CD4-positive, alpha-beta T cell (primary cell): ENCODE data around the gene ROR1. TPM values are rescaled to one million over a fixed set of nuclear protein-coding genes. Genes with fewer than 3 reads are reported as not detected.

Source experiments
- ATAC-seq: fragments of 200-7000 bp; cut with Tn5 transposase; one replicate; pipeline ENCODE4 v1.10.0; 2022; ENCODE audit warnings: mild to moderate bottlenecking; ENCODE audit not compliant: poor library complexity
- CTCF ChIA-PET: fragments of 350-600 bp; sonication (Branson Sonifier 250); formaldehyde crosslinking; loops from one replicate; lab custom pipeline; 2021; ENCODE audit warnings: antibody characterized with exemption, inconsistent platforms; lab: Charles Lee
- POLR2A ChIA-PET: fragments of 350-600 bp; sonication (Branson Sonifier 250); formaldehyde crosslinking; loops from one replicate; lab custom pipeline; 2021; ENCODE audit warnings: antibody characterized with exemption, inconsistent platforms; lab: Charles Lee
- DNase-seq, 14 experiments: peaks; one replicate each; pipeline ENCODE4 v3.0.0-alpha.2; 2013 to 2020; ENCODE audit warnings: mixed read lengths in 2 of 14
- H3K27ac ChIP-seq, 2 donors: one replicate each; pipeline versions ENCODE4 v1.5.1 to v1.7.0; 2013; ENCODE audit warnings: low read length in 2 of 2, low read depth in 1 of 2, mild to moderate bottlenecking in 1 of 2
- H3K27me3 ChIP-seq, 2 experiments: 1 replicate in 1 of 2; 2 replicates in 1 of 2; pipeline versions ENCODE4 v1.6.1 to v1.7.0; 2013; ENCODE audit warnings: low read length in 2 of 2, control low read depth in 1 of 2, mild to moderate bottlenecking in 1 of 2, moderate library complexity in 1 of 2; ENCODE audit not compliant: insufficient read depth in 2 of 2, control insufficient read depth in 1 of 2
- H3K36me3 ChIP-seq: one replicate; pipeline ENCODE4 v1.6.1; 2013; ENCODE audit warnings: low read length, control low read depth; ENCODE audit not compliant: insufficient read depth
- H3K4me1 ChIP-seq: one replicate; pipeline ENCODE4 v1.6.1; 2013; ENCODE audit warnings: low read length, control low read depth; ENCODE audit not compliant: insufficient read depth
- H3K4me3 ChIP-seq: one replicate; pipeline ENCODE4 v1.5.1; 2013; ENCODE audit warnings: mild to moderate bottlenecking, low read length, moderate library complexity
- H3K9me3 ChIP-seq, 2 experiments: 1 replicate in 1 of 2; 2 replicates in 1 of 2; pipeline versions ENCODE4 v1.6.1 to v1.7.0; 2013; ENCODE audit warnings: low read length in 2 of 2, mild to moderate bottlenecking in 2 of 2, control low read depth in 1 of 2, moderate library complexity in 1 of 2; ENCODE audit not compliant: control insufficient read depth in 1 of 2, insufficient read depth in 1 of 2
- H3K27ac Mint-ChIP-seq: one replicate; pipeline ENCODE4 v1.8.0; 2020; ENCODE audit warnings: mixed read lengths
- H3K27me3 Mint-ChIP-seq: one replicate; pipeline ENCODE4 v1.8.0; 2021; ENCODE audit warnings: mixed read lengths
- H3K36me3 Mint-ChIP-seq: one replicate; pipeline ENCODE4 v1.8.0; 2021; ENCODE audit warnings: low read depth, mixed read lengths
- H3K4me1 Mint-ChIP-seq: one replicate; pipeline ENCODE4 v1.8.0; 2021; ENCODE audit warnings: low read depth, mixed read lengths
- H3K4me3 Mint-ChIP-seq: one replicate; pipeline ENCODE4 v1.8.0; 2020; ENCODE audit warnings: mild to moderate bottlenecking, mixed read lengths
- H3K9me3 Mint-ChIP-seq: one replicate; pipeline ENCODE4 v1.8.0; 2020; ENCODE audit warnings: mixed read lengths
- intact Hi-C, 2 experiments: fragments of 100-400 bp; cut with DNase I in 1 of 2; cut with micrococcal nuclease in 1 of 2; formaldehyde crosslinking; loops; one replicate each; pipeline versions ENCODE4 v1.15.1 to v1.9.0; 2023 to 2025; cut with DNase I, micrococcal nuclease
- total RNA-seq, 174 experiments: library from RNA in 2 of 174; stranded (reverse) in 2 of 174; gene quantifications; one replicate each; pipeline ENCODE4 v1.2.3 and lab custom pipeline; 2021 to 2026
- TF ChIP-seq, protein P1 (sequence below): fragments of 200-600 bp; IDR thresholded peaks from one replicate; pipeline ENCODE4 v1.8.0; 2022; ENCODE audit warnings: antibody characterized with exemption, mild to moderate bottlenecking

ROR1 gene
- total RNA-seq, 2 experiments from 2014 or later: not detected

DNA sequence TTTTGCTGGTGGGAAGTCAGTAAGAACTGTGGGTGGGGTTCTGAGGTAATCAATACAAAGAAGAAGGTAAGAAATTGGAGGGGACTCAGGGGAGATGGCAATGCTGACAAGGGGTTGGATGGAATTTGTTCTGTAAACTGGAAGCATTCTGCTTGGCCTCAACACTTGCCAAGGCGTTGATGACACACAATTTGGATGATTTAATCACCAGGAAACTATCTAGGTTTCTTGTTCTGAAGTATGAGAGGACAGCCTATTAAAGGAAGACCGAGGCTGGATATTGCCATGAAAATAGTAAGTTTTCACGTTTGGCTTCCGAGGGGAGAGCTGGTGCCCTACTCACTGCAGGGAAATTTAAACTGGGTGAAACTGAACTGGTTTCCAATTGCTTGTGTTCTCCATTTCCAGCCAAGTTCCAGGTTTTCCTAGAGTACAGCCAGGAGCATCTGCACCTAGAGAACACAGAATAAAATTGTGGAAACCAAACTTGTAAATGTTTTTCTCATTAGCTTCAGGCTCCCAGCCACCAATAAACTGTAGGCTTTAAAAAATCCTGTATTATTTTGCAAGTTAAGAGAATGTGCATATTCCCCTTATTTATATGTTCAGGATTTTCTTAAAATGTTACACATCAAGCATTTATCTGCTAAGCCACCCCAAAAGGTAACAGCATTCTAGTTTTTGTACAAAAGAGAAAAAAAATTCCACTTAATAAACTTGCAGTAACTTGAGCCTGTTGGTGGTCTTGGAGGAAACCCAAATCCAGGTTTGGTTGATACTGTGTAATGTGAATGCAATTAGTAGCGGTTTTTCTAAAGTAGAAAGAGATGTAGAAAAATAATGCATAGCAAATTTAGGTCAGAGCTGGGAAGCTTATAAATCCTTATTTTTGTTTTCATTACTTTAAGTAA is 53.8 kb downstream of the ROR1 start:
- H3K36me3 Mint-ChIP-seq: no peaks in the 10 kb centered on the region
- no peaks in the 10 kb centered on the region for H3K9me3 Mint-ChIP-seq
- H3K36me3 ChIP-seq: no peaks in the 10 kb centered on the region
- H3K27ac ChIP-seq: no peak overlapping the region
- DNase-seq (no peak), ATAC-seq (no peak)
- no peaks in the 10 kb centered on the region for H3K27me3 ChIP-seq
- H3K4me3 Mint-ChIP-seq: no peak overlapping the region
- ChIA-PET CTCF (no interaction called here), POLR2A (no interaction called here)
- H3K9me3 ChIP-seq: no peaks in the 10 kb centered on the region
- no peaks in the 10 kb centered on the region for H3K4me1 ChIP-seq
- no peak overlapping the region for H3K4me3 ChIP-seq
- intact Hi-C loops: no loop called here
- H3K4me1 Mint-ChIP-seq: no peaks in the 10 kb centered on the region
- TF ChIP-seq, protein P1, sequence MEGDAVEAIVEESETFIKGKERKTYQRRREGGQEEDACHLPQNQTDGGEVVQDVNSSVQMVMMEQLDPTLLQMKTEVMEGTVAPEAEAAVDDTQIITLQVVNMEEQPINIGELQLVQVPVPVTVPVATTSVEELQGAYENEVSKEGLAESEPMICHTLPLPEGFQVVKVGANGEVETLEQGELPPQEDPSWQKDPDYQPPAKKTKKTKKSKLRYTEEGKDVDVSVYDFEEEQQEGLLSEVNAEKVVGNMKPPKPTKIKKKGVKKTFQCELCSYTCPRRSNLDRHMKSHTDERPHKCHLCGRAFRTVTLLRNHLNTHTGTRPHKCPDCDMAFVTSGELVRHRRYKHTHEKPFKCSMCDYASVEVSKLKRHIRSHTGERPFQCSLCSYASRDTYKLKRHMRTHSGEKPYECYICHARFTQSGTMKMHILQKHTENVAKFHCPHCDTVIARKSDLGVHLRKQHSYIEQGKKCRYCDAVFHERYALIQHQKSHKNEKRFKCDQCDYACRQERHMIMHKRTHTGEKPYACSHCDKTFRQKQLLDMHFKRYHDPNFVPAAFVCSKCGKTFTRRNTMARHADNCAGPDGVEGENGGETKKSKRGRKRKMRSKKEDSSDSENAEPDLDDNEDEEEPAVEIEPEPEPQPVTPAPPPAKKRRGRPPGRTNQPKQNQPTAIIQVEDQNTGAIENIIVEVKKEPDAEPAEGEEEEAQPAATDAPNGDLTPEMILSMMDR: no peak
- H3K27ac Mint-ChIP-seq: no peak overlapping the region
- H3K27me3 Mint-ChIP-seq: peaks cover 5% of the 10 kb centered on the region

DNA sequence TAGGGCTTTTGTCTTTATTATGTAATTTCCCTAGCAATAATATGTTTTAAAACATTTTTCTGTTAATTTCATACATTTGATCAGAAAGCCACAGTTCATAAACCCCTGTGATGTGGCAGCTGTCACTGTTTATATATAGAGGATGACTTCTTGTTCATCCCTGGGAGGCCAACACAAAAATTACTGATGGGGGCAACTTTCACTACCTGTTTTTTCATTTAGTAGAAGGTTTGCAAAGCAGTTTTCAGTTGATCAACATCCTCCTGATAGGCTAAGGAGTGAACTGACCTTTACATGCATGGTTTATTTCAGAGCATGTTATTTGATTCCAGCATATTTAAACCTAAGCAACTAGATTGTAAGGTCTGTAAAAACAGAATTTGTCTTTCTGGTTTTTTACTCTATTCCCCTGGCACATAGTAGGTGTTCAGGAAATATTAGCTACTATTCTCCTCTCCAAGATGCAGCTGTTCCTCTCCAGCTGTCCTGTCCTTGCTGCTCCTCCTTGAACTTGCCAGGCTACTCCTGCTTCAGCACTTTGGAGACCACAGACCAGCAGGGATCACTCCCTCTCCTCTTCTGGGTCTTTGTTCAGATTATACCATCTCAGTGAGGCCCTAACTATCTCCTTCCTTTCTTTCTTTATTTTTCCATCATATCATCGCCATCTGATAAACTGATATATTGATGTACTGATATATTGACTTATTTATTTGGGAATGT is 54.7 kb downstream of the ROR1 start:
- Histone ChIP-seq H3K4me3 (no peak overlapping the region), H3K9me3 (no peaks in the 10 kb centered on the region), H3K4me1 (no peaks in the 10 kb centered on the region), H3K36me3 (no peaks in the 10 kb centered on the region), H3K27ac (no peak overlapping the region), H3K27me3 (no peaks in the 10 kb centered on the region)
- DNase-seq (no peak), ATAC-seq (no peak)
- Mint-ChIP-seq H3K9me3 (no peaks in the 10 kb centered on the region), H3K4me3 (no peak overlapping the region), H3K36me3 (no peaks in the 10 kb centered on the region), H3K4me1 (no peaks in the 10 kb centered on the region), H3K27ac (no peak overlapping the region), H3K27me3 (peaks cover 5% of the 10 kb centered on the region)
- CTCF ChIA-PET: no interaction called here
- POLR2A ChIA-PET: interaction anchor here (1.0 kb wide), 1 partner anchor 16 kb away, joined by 3 read pairs; no protein-coding TSS in a partner anchor
- TF ChIP-seq, protein P1: no peak
- intact Hi-C loops: no loop called here

- Mint-ChIP-seq H3K27me3 (peaks cover 5% of the 10 kb centered on the region), H3K36me3 (no peaks in the 10 kb centered on the region), H3K4me3 (no peak overlapping the region), H3K27ac (no peak overlapping the region), H3K4me1 (no peaks in the 10 kb centered on the region), H3K9me3 (no peaks in the 10 kb centered on the region)
- CTCF ChIA-PET: no interaction called here
- Histone ChIP-seq H3K4me3 (no peak overlapping the region), H3K27me3 (no peaks in the 10 kb centered on the region), H3K4me1 (no peaks in the 10 kb centered on the region), H3K27ac (no peak overlapping the region), H3K9me3 (no peaks in the 10 kb centered on the region), H3K36me3 (no peaks in the 10 kb centered on the region)
- TF ChIP-seq, protein P1: no peak
- DNase-seq: no peak
- POLR2A ChIA-PET: interaction anchor here (1.0 kb wide), 1 partner anchor 15 kb away, joined by 3 read pairs; no protein-coding TSS in a partner anchor
- intact Hi-C loops: no loop called here
- no peak for ATAC-seq
Measured at GRCh38 chr1:63829349-63830327, 55.8 kb downstream of the ROR1 start.
